Loucy (cell line): ENCODE measurements around the gene CRELD1.

Experiments used
- EZH2phosphoT487 ChIP-seq: fragments of 200-600 bp; IDR thresholded peaks from 2 replicates; pipeline ENCODE4 v1.6.1; 2018; ENCODE audit warnings: antibody characterized with exemption, mild to moderate bottlenecking, moderate library complexity, borderline replicate concordance
- TF ChIP-seq, protein P1 (sequence below): fragments of 200-600 bp; sonication (generic); conservative IDR thresholded peaks from 2 replicates; pipeline ENCODE4 v1.5.1; 2014; ENCODE audit warnings: mild to moderate bottlenecking, antibody characterized with exemption, low read length

DNA sequence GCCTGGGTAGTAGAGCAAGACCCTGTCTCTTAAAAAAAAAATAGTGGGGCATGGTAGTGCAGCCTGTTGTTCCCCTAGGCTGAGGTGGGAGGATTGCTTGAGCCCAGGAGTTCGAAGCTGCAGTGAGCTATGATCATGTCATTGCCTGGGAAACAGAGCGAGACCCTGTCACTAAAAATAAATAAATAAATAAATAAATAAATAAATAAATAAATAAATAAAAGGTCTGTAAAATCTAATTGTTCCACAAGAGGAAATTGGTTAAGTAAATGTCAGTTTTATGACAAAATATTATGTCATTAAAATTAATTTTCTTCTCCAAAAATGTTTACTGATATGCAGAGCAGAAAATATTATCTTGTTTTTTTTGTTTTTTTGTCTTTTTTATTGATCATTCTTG is 5.3 kb downstream of the CRELD1 start:
- TF ChIP-seq, protein P1, sequence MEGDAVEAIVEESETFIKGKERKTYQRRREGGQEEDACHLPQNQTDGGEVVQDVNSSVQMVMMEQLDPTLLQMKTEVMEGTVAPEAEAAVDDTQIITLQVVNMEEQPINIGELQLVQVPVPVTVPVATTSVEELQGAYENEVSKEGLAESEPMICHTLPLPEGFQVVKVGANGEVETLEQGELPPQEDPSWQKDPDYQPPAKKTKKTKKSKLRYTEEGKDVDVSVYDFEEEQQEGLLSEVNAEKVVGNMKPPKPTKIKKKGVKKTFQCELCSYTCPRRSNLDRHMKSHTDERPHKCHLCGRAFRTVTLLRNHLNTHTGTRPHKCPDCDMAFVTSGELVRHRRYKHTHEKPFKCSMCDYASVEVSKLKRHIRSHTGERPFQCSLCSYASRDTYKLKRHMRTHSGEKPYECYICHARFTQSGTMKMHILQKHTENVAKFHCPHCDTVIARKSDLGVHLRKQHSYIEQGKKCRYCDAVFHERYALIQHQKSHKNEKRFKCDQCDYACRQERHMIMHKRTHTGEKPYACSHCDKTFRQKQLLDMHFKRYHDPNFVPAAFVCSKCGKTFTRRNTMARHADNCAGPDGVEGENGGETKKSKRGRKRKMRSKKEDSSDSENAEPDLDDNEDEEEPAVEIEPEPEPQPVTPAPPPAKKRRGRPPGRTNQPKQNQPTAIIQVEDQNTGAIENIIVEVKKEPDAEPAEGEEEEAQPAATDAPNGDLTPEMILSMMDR = no peak
- TF ChIP-seq EZH2phosphoT487 = no peak
